IMR-90 (cell line): ENCODE results near the gene TMPRSS7.

Experiments used
- BHLHE40 ChIP-seq: fragments of 150-350 bp; IDR thresholded peaks from 2 replicates; pipeline ENCODE4 v1.6.1; 2016; ENCODE audit warnings: mild to moderate bottlenecking, low read depth, low read length
- MAFK ChIP-seq: IDR thresholded peaks from 2 replicates; pipeline ENCODE4 v1.6.1; 2012; ENCODE audit warnings: low read depth, low read length, improper control_type of control experiment
- MAZ ChIP-seq: IDR thresholded peaks from 2 replicates; pipeline ENCODE4 v1.6.1; 2012; ENCODE audit warnings: low read depth, mild to moderate bottlenecking, low read length, improper control_type of control experiment, moderate library complexity, borderline replicate concordance
- POLR2A ChIP-seq: IDR thresholded peaks from 2 replicates; pipeline ENCODE4 v1.6.1; 2012; ENCODE audit warnings: mild to moderate bottlenecking, low read depth, low read length
- RAD21 ChIP-seq: IDR thresholded peaks from 2 replicates; pipeline ENCODE4 v1.6.1; 2012; ENCODE audit warnings: low read length, improper control_type of control experiment
- RFX5 ChIP-seq: IDR thresholded peaks from 2 replicates; pipeline ENCODE4 v1.8.0; 2012; ENCODE audit warnings: low read depth, mild to moderate bottlenecking, low read length, moderate library complexity
- TF ChIP-seq, protein P1 (sequence below): conservative IDR thresholded peaks from 2 replicates; pipeline ENCODE4 v1.5.1; 2012; ENCODE audit warnings: mild to moderate bottlenecking, low read depth, low read length, improper control_type of control experiment

DNA sequence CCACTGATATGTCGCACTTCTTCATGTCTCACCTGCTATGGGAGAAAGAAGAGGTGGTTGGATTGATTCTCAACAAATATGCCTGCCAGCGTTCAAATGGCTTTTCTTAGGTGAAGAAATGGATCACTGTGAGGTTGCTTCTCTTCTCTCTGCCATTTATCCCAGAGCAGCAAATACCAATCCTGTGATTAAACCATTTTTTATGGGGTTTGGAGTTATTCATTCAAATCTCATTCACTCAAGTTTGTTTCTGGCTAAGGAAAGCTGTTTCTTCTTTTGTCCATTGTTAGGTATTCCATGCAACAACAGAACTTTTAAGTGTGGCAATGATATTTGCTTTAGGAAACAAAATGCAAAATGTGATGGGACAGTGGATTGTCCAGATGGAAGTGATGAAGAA is 39.5 kb downstream of the TMPRSS7 start:
- TF ChIP-seq, protein P1, sequence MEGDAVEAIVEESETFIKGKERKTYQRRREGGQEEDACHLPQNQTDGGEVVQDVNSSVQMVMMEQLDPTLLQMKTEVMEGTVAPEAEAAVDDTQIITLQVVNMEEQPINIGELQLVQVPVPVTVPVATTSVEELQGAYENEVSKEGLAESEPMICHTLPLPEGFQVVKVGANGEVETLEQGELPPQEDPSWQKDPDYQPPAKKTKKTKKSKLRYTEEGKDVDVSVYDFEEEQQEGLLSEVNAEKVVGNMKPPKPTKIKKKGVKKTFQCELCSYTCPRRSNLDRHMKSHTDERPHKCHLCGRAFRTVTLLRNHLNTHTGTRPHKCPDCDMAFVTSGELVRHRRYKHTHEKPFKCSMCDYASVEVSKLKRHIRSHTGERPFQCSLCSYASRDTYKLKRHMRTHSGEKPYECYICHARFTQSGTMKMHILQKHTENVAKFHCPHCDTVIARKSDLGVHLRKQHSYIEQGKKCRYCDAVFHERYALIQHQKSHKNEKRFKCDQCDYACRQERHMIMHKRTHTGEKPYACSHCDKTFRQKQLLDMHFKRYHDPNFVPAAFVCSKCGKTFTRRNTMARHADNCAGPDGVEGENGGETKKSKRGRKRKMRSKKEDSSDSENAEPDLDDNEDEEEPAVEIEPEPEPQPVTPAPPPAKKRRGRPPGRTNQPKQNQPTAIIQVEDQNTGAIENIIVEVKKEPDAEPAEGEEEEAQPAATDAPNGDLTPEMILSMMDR, result no peak
- no peak for TF ChIP-seq MAFK
- no peak for TF ChIP-seq POLR2A
- no peak for TF ChIP-seq MAZ
- no peak for TF ChIP-seq RFX5
- TF ChIP-seq RAD21, result no peak
- no peak for TF ChIP-seq BHLHE40
